VCaP (cell line): ENCODE results near the gene TENM3.

Source experiments
- H3K27ac ChIP-seq: fragments of 450-650 bp; 2 replicates; pipeline ENCODE4 v1.5.1; 2017
- TF ChIP-seq, protein P1 (sequence below): fragments of 450-650 bp; conservative IDR thresholded peaks from 2 replicates; pipeline ENCODE4 v1.5.1; 2017; ENCODE audit warnings: mild to moderate bottlenecking, moderate library complexity

The TENM3 gene

DNA sequence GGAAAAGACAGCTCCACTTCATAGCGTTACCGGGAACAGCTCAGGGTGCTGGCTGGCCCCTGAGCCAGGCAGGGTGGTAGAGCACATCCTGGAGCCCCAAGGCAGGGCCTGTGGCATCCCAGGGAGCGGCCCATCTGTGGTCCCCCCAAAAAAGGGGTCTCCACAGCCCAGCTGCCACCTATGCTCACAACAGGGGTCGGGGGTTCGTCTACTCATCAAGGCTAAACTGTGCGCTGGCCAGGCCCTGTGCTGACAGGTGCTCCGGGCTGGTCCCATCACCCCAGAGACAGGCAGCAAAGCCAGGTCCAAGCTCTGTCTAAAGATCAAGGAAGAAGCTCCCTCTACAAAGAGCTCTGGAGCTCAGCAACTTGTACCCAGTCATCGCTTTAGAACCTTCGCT lies 596.1 kb downstream of the TENM3 start:
- no peak overlapping the region for H3K27ac ChIP-seq
- TF ChIP-seq, protein P1, sequence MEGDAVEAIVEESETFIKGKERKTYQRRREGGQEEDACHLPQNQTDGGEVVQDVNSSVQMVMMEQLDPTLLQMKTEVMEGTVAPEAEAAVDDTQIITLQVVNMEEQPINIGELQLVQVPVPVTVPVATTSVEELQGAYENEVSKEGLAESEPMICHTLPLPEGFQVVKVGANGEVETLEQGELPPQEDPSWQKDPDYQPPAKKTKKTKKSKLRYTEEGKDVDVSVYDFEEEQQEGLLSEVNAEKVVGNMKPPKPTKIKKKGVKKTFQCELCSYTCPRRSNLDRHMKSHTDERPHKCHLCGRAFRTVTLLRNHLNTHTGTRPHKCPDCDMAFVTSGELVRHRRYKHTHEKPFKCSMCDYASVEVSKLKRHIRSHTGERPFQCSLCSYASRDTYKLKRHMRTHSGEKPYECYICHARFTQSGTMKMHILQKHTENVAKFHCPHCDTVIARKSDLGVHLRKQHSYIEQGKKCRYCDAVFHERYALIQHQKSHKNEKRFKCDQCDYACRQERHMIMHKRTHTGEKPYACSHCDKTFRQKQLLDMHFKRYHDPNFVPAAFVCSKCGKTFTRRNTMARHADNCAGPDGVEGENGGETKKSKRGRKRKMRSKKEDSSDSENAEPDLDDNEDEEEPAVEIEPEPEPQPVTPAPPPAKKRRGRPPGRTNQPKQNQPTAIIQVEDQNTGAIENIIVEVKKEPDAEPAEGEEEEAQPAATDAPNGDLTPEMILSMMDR, result no peak

DNA sequence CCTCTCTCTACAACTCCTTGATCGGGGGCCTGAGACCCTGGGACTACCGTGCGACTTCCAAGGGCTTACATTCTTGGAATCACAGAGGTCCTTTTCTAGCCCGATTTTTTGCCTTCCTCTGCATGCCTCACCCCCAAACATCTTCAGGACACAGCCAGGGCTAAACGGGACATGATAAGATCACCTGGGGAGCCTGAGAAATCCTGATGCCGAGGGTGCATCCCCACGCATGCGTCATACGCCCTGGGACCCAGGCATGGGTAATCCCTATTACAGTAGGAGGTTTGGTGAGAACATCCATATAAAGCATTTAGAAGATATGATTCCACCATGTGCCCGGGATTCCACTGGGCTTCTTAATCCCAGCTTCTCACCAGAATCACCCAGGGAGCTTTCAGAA lies 596.9 kb downstream of the TENM3 start:
- TF ChIP-seq, protein P1, result no peak
- H3K27ac ChIP-seq, result no peak overlapping the region

DNA sequence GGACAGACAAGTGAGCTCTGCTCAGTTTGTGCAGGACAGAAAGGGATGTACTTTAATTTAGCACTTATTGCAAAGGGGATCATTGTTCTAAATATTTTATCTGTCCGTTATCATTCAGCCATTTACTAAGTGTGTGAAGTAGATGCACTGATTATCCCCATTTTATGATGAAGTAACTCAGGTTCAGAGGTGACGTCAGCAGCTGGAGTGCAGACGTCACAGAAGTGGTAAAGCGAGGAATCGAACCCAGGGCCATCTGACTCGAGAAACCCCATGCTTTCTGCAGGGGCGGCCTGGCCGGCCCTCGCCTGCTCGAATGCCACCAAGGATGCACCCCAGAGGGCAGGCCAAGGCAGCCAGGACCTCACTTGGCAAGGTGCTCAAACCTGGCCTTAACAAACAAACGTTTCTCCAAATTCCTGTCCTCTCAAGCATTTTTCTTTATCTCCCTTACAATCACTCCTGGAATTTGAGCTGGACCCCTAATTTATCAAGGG lies 599.0 kb downstream of the TENM3 start:
- TF ChIP-seq, protein P1, result no peak
- H3K27ac ChIP-seq, result no peak overlapping the region

DNA sequence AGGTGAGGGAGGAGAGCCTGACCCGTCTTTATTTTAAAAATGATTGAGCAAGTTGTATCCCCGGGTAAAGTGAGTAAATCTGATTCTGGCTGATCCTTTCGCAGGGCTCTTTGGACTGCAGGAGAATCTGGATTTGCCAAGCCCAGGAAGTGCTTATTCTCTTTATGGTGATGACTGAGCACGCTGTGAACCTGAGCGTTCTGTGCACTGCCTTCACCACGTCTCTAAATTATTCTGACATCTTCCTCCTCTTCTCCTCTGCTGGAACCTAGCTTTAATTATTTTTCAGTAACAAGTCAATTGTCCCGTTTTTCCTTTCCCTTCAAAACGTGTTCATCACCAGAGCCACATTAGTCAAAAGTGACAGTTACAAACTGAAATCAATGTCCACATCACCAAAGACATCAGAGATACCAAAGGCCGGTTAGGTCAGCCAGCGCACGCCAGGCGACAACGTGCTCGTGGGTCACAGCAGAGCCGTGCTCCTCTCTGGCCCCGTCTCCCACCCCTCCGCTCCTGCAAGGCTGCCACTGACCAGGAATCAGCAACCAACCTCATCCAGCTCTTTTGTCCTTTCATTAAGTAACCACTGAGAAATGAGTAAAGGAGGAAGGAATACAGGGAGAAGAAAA lies 599.7 kb downstream of the TENM3 start:
- TF ChIP-seq, protein P1, result no peak
- H3K27ac ChIP-seq, result no peak overlapping the region

DNA sequence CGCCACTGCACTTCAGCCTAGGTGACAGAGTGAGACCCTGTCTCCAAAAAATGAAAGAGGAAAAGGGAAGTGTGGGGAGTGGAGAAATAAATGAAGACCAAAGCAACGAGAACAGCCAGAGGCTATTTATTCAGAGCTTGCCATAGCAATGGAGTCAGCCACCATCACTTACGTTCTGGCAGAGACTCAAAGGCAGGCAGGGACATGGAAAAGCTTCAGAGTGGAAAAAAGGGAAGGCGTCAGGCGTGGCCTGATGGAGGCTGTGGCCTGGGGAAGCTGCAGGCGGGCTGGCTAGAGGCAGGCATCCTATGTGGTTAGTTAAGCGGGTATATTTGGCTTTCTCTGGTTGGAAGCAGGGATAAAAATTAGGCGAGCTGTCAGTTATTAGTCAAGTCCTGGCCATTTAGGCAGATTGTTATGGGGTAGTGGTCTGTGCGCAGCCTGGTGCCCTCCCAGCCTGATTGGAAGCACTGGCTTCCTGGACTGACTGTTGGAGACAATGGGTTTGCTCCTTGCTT lies 600.7 kb downstream of the TENM3 start:
- no peak overlapping the region for H3K27ac ChIP-seq
- TF ChIP-seq, protein P1, result no peak

DNA sequence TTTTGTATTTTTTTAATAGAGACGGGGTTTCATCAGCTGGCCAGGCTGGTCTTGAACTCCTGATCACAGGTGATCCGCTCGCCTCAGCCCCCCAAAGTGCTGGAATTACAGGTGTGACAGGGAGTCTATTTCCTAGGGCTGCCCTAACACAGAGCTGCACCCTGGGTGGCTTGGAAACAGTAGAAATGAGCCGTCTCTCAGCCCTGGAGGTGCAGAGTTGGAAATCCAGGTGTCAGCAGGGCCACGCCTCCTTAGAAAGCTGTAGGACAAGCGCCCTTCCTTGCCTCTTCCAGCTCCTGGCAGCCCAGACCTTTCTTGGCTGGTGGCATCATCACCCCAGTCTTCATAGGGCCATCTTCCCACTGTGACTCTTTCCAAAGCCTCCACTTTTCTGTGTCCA lies 602.4 kb downstream of the TENM3 start:
- TF ChIP-seq, protein P1, result no peak
- H3K27ac ChIP-seq, result no peak overlapping the region

DNA sequence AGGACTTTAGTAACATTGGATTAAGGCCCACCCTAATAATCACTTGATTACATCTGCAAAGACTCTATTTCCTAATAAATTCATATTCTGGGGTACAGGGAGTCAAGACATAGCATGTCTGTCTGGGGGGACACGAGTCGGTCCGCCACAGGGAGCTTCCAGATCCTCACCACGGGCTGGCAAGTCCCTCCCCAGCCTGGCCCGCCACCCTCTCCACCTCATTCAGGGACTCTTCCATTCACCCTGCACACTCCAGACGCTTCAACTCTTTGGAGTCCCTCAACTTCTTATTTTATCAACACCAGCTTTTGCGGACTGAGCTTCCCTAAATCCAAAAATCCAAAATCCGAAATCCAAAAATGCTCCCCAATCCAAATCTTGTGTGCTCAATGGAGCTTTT lies 602.8 kb downstream of the TENM3 start:
- TF ChIP-seq, protein P1, result no peak
- H3K27ac ChIP-seq, result no peak overlapping the region
